COLO668 (cell line): ENCODE measurements around the gene COBLL1.
A peak's percentile ranks its signal among the peaks of the same experiment; 100 is the strongest.
"Not testable (repeated sequence)": the region's sequence is repeated elsewhere in the genome, so short reads cannot be mapped to it uniquely, and the experiment has no call there.

Source experiments
- DNase-seq: peaks from one replicate; lab custom pipeline; 2025; ENCODE audit not compliant: unreplicated experiment; lab: John Stamatoyannopoulos, UW

The COBLL1 gene

DNA sequence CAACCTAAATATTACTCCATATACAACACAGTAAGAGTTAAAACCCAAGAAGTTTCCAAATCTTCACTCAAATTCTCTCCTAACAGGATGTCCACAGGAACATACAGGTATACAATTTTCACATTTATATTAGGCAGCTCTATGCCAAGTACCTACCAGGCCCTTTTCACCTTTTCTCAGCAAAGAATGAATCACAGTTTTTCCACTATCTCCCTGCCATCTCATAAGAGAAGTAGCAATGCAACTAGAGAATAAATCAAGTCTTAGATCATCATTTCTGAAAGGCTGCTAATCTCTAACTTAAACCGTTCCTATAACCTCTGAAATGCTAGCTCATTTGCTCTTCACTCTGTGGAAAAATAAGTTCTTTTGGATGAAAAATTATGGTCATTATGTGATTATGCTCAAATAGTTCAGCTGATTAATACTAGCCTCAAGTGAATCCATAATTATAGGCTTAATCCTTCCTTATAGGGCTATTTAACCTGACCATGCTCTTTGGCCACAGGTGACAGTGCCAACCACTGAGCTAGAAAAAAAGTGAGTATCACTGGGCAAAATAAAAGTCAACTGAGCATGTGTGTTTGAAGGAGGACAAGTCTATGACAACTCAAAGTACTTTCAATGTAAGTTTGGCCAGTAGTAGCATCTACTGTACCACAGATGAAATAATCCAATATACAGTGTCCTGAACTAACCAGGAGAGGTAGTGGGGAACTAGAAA, 79.7 kb downstream of the COBLL1 start:
- DNase-seq: no peak

DNA sequence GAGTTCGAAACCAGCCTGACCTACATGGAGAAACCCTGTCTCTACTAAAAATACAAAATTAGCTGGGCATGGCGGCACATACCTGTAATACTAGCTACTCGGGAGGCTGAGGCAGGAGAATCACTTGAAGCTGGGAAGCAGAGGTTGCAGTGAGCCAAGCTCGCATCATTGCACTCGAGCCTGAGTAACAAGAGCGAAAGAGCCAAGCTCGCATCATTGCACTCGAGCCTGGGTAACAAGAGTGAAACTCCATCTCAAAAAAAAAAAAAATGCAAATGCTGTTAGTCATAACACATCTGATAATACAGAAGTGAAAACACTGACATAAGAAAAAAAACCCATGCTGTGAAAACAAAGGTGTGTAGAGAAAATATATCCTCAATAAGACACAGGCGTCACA, 80.4 kb downstream of the COBLL1 start:
- DNase-seq: not testable (repeated sequence)

GRCh38 chr2:164760179-164760578, 81.4 kb downstream of the COBLL1 start:
- no peak for DNase-seq

DNA sequence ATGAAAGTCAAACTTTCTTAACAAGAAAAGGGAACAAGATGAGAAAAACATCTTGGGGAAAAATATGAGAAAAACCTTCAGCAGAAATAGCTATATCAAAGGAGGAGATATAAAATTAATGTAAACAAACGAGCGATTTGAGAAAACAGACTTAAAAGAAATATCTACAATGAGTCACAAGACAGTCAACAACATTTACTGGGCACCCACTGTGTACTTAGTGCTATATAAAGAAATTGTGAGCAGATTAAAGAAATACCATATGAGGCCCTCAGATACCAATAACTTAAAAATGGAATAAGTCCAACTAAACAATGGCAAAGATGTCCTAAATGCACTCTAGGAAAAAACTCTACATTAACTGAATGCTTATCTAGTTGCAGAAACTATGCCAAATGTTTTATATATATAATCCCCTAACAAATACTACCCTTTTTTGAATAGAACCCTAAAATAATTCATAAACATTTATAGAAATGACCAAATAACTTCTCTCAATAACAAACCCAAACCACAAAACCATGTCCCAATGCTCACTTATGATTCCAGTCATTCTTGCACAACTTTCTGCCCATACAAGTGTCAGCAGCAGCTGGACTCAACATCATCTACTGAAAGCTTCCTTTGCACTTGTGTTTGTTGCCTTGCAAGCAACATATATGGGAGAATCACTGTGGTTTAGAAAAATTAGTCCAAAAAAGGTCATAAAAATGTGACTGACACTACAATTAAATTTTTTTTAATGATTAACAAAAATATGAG, 83.5 kb downstream of the COBLL1 start:
- no peak for DNase-seq

DNA sequence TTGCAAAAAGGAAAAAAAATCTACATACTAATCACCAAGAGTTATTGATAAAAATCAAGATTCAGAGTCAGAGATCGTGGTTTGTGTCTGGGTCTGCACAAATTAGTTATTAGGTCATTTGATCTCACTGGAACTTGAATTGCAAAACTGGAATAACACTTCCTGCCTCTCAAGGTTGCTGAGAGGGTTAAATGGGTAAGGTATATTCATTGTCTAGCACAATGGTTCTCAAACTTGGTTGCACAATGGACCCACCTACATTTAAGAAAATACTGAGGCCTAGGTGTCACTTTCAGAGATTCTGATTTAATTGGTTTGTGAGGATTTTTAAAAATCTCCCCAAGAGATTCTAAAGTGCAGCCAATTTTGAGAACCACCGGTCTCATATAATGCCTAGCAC, 84.8 kb downstream of the COBLL1 start:
- no peak for DNase-seq

DNA sequence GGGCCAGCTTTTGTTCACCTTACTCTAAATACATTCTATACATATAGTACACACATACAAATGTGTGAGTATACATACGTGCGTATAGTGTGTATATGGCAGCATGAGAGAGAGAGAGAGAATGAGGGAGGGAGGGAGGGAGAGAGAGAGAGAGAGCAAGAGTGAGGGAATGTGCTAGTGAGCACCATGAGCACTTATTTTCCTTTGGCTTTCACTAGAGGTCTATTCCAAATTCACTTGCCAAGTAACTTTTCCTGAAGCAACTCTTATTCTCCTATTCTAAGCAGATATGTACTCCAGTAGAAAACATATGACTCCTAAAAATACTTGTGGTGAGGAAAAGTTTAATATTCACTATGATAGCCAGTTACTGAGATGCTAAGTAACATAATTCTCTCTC, 85.7 kb downstream of the COBLL1 start:
- DNase-seq: no peak

DNA sequence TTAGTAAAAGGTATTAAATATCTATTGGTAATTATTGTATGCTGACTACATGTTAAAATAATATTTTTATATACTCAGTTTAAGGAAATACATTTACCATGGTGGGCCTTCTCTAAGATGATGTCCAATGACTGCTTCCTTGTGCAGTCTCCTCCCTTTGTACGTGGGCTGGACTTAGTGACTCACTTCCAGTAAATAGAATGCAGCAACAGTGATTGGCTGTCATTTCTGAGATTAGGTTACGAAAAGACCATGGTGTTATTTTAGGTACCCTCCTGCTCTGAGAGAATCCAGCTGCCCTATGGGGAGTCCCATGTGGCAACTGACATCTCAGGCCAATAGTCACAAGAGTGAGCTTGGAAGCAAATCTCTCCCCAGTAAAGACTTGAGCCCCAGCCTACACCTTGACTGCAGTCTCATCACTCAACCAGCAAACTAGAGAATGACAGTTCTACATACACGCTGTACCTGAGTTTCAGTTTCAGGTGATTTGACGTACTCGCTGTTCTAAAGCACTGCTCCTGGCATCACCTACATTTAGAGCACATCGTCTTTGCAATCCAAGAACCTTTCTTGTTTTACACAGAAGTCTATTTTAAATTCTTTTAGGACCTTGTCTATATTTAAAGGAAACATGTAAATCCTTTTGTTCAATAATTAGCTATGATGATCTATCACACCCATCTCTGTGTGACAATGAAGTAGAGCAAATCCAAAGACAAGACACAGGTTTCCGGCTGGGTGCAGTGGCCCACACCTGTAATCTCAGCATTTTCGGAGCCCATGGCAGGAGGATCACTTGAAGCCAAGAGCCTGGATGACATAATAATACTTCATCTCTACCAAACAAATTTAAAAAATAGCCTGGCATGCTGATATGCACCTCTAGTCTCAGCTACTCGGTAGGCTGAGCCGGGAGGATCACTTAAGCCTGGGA, 87.2 kb downstream of the COBLL1 start:
- no peak for DNase-seq

DNA sequence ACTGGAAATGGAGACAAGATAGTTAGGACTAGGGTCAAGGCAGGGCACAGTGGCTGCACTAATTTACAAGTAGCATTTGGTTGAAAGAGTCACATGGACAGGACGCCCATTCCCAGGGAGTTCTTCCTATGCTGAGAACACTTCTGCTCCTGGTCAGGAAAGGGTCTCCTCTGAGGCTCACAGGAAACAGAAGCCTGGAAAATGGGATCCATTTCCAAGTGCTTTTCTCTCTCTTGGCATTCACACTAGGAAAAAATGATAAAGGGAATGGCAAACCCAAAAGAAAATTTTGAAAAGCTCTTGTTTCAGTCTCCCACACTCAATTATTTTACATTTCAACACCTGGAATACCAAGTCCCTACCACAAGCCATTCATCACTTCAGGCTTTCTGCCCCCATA, 88.7 kb downstream of the COBLL1 start:
- no peak for DNase-seq

GRCh38 chr2:164747783-164748433, 93.7 kb downstream of the COBLL1 start:
- no peak for DNase-seq

DNA sequence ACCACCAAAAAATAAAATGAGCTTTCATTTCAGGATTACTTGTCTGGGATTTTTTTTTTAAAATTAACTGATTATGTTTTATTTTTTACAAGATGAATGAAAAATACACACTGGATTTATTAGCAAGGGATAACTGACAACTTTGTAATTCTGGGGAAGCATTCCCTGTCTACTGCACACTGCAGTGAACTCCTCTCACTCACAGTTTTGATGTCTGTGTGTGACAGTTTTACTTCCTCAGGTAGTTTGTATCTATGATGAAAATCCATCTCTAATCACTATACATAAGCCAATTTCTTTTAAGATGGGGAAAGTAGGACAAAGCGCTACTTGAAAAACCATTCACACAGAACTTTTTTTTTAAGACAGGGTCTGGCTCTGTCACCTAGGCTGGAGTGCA, 94.5 kb downstream of the COBLL1 start:
- DNase-seq: no peak

DNA sequence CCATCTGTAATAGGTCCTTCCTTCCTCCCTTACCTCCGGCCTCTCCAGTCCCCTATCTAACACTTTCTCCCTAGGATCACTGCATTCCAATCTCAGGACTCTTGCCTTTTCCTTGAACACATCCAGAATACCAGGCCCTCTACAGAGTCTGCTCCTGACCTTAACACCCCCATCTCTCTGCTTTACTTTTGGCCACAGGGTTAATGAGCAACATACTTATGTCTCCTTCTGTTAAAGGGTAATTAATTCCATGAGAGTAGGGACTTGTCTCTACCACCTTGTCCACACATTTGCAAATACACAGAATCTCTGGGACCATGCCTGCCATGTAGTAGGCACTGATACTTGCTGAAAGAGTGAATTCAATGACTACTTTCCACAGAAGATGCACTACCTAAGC, 94.9 kb downstream of the COBLL1 start:
- DNase-seq: no peak

- DNase-seq: no peak
Observed at GRCh38 chr2:164745012-164745797, 96.4 kb downstream of the COBLL1 start.

DNA sequence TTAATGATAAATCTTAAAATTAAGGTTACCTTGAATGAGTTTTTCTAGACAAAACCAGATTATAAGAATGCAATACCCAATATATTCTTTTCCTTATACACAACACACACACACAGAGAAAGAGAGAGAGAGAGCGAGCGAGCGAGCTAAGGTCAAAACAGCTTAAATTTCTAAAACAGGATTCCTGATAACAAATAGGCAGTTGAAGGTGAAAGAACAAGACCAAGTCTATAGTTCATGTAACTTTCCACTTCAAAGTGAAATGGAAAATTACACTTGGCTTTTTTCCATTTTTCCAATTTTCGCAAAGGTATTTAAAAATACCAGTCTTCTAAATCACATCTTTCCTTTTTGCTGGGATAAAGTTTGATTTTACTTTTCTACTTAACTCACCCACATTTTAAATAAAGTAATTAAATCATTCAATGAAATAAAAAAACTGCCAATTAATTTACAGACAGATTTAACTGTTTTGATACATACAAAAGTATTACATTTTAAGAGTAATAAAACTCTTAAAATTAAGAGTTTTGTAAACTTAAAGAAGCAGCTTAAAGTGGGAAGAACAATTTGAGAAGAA, 98.8 kb downstream of the COBLL1 start:
- no peak for DNase-seq

DNA sequence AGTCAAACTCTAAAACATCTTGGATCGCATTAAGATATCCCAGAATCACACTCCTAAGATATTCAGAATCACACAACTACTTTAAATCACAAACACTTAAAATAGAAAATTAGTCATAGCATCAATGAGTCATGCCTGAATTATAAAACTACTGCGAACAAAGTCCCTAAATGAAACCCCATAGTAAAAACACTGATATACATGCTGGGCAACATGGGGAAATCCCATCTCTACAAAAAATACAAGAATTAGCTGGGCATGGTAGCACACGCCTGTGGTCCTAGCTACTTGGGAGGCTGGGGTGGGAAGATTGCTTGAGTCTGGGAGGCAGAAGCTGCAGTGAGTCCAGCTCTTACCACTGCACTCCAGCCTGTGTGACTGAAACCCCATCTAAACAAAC, 101.7 kb downstream of the COBLL1 start:
- no peak for DNase-seq

- DNase-seq: peak; percentile 50
Observed at GRCh38 chr2:164737612-164738081, 104.0 kb downstream of the COBLL1 start.

DNA sequence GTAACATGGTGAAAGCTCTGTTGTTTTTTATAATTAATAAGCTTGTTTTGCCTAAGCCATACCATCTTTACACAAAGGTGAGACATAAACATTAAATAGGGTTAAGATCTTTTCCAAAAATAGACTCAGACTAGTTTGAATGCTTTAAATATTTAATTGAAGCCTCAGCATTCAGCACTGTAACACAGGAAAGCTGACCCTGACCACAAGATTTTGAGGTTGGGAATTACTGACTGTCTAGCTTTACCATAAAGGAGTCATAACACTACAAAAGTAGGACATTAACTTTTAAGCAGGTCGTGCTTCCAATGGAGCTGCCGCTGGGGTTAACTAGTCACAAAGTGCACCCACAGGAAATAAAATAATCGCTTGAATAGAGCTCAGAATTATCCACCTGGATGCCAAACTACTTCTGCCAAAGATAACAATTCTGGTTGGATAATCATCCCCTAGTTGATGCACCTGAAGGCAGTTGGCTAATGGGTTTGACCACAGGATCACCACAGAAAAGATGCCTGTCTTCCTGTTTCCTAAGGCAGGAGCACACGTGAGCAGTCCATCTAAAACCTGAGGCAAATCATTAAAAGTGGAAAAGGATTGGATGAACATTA, 106.2 kb downstream of the COBLL1 start:
- DNase-seq: no peak

GRCh38 chr2:164734196-164734595, 107.4 kb downstream of the COBLL1 start:
- DNase-seq: no peak

DNA sequence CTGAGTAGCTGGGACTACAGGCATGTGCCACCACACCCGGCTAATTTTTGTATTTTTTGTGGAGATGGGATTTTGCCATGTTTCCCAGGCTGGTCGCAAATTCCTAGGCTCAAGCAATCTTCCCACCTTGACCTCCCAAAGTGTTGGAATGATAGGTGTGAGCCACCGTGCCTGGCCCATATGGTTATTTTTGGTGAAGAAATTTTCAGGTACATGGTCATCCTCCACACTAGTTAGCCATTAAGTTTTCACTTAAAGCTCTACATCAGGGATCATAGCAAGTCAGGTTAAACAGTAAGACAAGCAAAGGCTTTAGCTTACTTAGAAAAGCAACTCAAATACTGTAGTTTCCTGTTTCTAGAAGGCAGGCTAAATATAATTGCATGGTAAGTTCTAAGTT, 116.1 kb downstream of the COBLL1 start:
- no peak for DNase-seq

DNA sequence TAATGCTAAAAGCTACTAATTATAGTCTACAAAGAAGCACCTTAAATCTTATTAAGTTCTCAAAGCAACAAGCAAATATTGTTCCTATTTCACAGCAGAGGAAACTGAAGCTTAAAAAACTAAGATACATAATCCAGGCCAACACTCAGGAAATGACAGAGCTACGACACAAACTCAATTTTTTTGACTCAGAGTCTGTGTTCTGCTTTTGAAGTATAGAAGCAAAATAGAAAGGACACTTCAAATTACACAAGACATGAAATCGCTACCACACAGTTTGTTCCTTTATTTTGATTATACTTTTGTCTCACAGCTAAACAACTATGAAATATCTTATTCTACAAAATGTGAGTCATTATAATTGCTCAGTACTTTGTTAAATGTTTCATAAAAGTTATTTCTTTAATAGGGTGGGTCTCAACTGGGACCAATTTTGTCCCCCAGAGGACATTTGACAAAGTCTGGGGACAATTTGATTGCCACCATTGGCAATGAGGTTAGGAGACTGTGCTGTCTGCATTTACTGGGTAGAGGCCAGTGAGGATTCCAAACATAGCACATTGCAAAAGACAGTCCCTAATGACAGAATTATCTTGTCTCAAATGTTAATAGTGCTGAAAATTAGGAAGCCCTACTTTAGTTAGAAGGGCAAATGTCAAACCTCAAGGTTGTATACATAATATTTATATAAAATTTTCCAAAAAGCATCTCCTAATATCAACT, 118.8 kb downstream of the COBLL1 start:
- DNase-seq: no peak
